HepG2 (cell line): ENCODE results near the gene TPM3. TPM values are rescaled to one million over a fixed set of nuclear protein-coding genes. Genes with fewer than 3 reads are reported as not detected.

Source experiments
- ADNP ChIP-seq: sonication (generic); formaldehyde crosslinking; IDR thresholded peaks from 2 replicates; pipeline ENCODE4 v1.4.0; 2020; ENCODE audit warnings: missing genetic modification reagents
- AKAP8 ChIP-seq: sonication (generic); formaldehyde crosslinking; IDR thresholded peaks from 2 replicates; pipeline ENCODE4 v1.5.1; 2020; ENCODE audit warnings: mild to moderate bottlenecking, missing genetic modification reagents
- CREB1 ChIP-seq, 2 experiments: fragments of 450-650 bp in 1 of 2; IDR thresholded peaks; 2 replicates each; pipeline ENCODE4 v1.6.1; 2016 to 2017; ENCODE audit warnings: control low read depth in 1 of 2, mild to moderate bottlenecking in 1 of 2, missing compliant biosample characterization in 1 of 2, missing genetic modification characterization in 1 of 2
- FOXA1 ChIP-seq, 2 experiments: fragments of 450-650 bp in 1 of 2; sonication (generic) in 1 of 2; formaldehyde crosslinking in 1 of 2; IDR thresholded peaks; 2 replicates each; pipeline versions ENCODE4 v1.4.0 to v1.6.1; 2016 to 2020; ENCODE audit warnings: missing genetic modification reagents in 1 of 2
- FOXA3 ChIP-seq: IDR thresholded peaks from 2 replicates; pipeline ENCODE4 v1.6.1; 2016; ENCODE audit warnings: missing genetic modification reagents, missing compliant biosample characterization
- FOXK1 ChIP-seq: sonication (generic); formaldehyde crosslinking; IDR thresholded peaks from 2 replicates; pipeline ENCODE4 v1.4.0; 2020; ENCODE audit warnings: low read depth, missing genetic modification reagents, borderline replicate concordance
- GFI1 ChIP-seq: sonication (generic); formaldehyde crosslinking; IDR thresholded peaks from 2 replicates; pipeline ENCODE4 v1.5.0; 2020; ENCODE audit warnings: missing genetic modification reagents, mild to moderate bottlenecking, borderline replicate concordance
- HNF4A ChIP-seq: sonication (generic); formaldehyde crosslinking; IDR thresholded peaks from 2 replicates; pipeline ENCODE4 v1.4.0; 2020; ENCODE audit warnings: missing genetic modification reagents
- ISL2 ChIP-seq: sonication (generic); formaldehyde crosslinking; IDR thresholded peaks from 2 replicates; pipeline ENCODE4 v1.5.0; 2020; ENCODE audit warnings: missing genetic modification reagents
- KDM3A ChIP-seq: IDR thresholded peaks from 2 replicates; pipeline ENCODE4 v1.6.1; 2018; ENCODE audit warnings: low read depth, missing compliant biosample characterization
- KLF6 ChIP-seq: IDR thresholded peaks from 2 replicates; pipeline ENCODE4 v1.8.0; 2016; ENCODE audit warnings: missing biosample characterization, missing genetic modification reagents
- NCOA2 ChIP-seq: sonication (generic); formaldehyde crosslinking; IDR thresholded peaks from 2 replicates; pipeline ENCODE4 v1.8.0; 2022; ENCODE audit warnings: inconsistent platforms
- NFATC3 ChIP-seq: sonication (generic); formaldehyde crosslinking; IDR thresholded peaks from 2 replicates; pipeline ENCODE4 v1.5.1; 2020; ENCODE audit warnings: mild to moderate bottlenecking, missing genetic modification reagents
- NFIB ChIP-seq: sonication (generic); formaldehyde crosslinking; IDR thresholded peaks from 2 replicates; pipeline ENCODE4 v1.9.0; 2021; ENCODE audit warnings: missing genetic modification reagents, mild to moderate bottlenecking, borderline replicate concordance
- NFRKB ChIP-seq: fragments of 450-650 bp; IDR thresholded peaks from 2 replicates; pipeline ENCODE4 v1.6.1; 2017
- POLR2AphosphoS5 ChIP-seq: IDR thresholded peaks from 2 replicates; pipeline ENCODE4 v1.6.1; 2012; ENCODE audit warnings: low read depth, low read length
- RARA ChIP-seq: IDR thresholded peaks from 2 replicates; pipeline ENCODE4 v1.6.1; 2016; ENCODE audit warnings: missing genetic modification reagents, missing compliant biosample characterization
- RXRB ChIP-seq: IDR thresholded peaks from 2 replicates; pipeline ENCODE4 v1.6.1; 2016; ENCODE audit warnings: borderline replicate concordance, missing genetic modification reagents, missing compliant biosample characterization
- SATB2 ChIP-seq: sonication (generic); formaldehyde crosslinking; IDR thresholded peaks from 2 replicates; pipeline ENCODE4 v1.5.0; 2020; ENCODE audit warnings: missing genetic modification reagents
- SOX6 ChIP-seq, 2 experiments: fragments of 450-650 bp in 1 of 2; sonication (generic) in 1 of 2; formaldehyde crosslinking in 1 of 2; IDR thresholded peaks; 2 replicates each; pipeline versions ENCODE4 v1.4.0 to v1.6.1; 2017 to 2020; ENCODE audit warnings: antibody characterized with exemption in 1 of 2, mild to moderate bottlenecking in 1 of 2, missing genetic modification reagents in 1 of 2
- TCF7 ChIP-seq: sonication (generic); IDR thresholded peaks from 2 replicates; pipeline ENCODE4 v1.6.1; 2016; ENCODE audit warnings: antibody characterized with exemption, low read depth
- TCF7L2 ChIP-seq: IDR thresholded peaks from 2 replicates; pipeline ENCODE4 v1.6.1; 2011; ENCODE audit warnings: mild to moderate bottlenecking, low read depth, low read length, moderate library complexity
- ZBTB20 ChIP-seq: sonication (generic); formaldehyde crosslinking; IDR thresholded peaks from 2 replicates; pipeline ENCODE4 v1.8.1; 2023; ENCODE audit warnings: missing genetic modification reagents, low read depth, mild to moderate bottlenecking, borderline replicate concordance
- ZNF326 ChIP-seq: sonication (generic); formaldehyde crosslinking; IDR thresholded peaks from 2 replicates; pipeline ENCODE4 v1.4.0; 2020; ENCODE audit warnings: missing genetic modification reagents, borderline replicate concordance
- ZNF766 ChIP-seq: sonication (generic); formaldehyde crosslinking; IDR thresholded peaks from 2 replicates; pipeline ENCODE4 v1.5.0; 2020; ENCODE audit warnings: missing genetic modification reagents, borderline replicate concordance
- ZNF841 ChIP-seq: sonication (generic); formaldehyde crosslinking; IDR thresholded peaks from 2 replicates; pipeline ENCODE4 v1.8.1; 2023; ENCODE audit warnings: missing genetic modification reagents, borderline replicate concordance
- polyA plus RNA-seq, 8 experiments: library from polyadenylated mRNA; depleted of rRNA in 3 of 8; stranded (reverse) in 7 of 8; unstranded in 1 of 8; fragments of >200 nt; fragmentation: Illumina TruSeq in 4 of 8; extraction: Trizol in 4 of 8; gene quantifications; 2 replicates each; pipeline versions ENCODE4 v1.2.1 to v1.2.3, GENCODE V29; 2011 to 2016; ENCODE audit warnings: low read depth in 4 of 8, missing spikeins in 1 of 8, mixed read lengths in 1 of 8; ENCODE audit not compliant: insufficient read depth in 1 of 8
- total RNA-seq, 5 experiments: library from RNA; depleted of rRNA; stranded (reverse); fragments of >200 nt; fragmentation: Illumina TruSeq; extraction: Trizol; gene quantifications; 2 replicates each; pipeline ENCODE4 v1.2.3, GENCODE V29; 2016; ENCODE audit warnings: low read depth in 1 of 5
- TF ChIP-seq, protein P1 (sequence below): sonication (generic); formaldehyde crosslinking; conservative IDR thresholded peaks from 2 replicates; pipeline ENCODE4 v1.4.0; 2020; ENCODE audit warnings: missing genetic modification reagents
- TF ChIP-seq, protein P2 (sequence below): sonication (generic); formaldehyde crosslinking; IDR thresholded peaks from 2 replicates; pipeline ENCODE4 v1.4.0; 2020; ENCODE audit warnings: missing genetic modification reagents, mild to moderate bottlenecking, borderline replicate concordance
- TF ChIP-seq, protein P3 (sequence below): sonication (generic); formaldehyde crosslinking; IDR thresholded peaks from 2 replicates; pipeline ENCODE4 v1.8.0; 2022; ENCODE audit warnings: mild to moderate bottlenecking, missing genetic modification reagents, moderate library complexity

TPM3 gene
- total and polyA plus RNA-seq, 2 of the 13 experiments (the other 11 are each of a cell fraction or from before 2014, with no cell fraction given), result 160 to 307 TPM

- TF ChIP-seq, protein P1, sequence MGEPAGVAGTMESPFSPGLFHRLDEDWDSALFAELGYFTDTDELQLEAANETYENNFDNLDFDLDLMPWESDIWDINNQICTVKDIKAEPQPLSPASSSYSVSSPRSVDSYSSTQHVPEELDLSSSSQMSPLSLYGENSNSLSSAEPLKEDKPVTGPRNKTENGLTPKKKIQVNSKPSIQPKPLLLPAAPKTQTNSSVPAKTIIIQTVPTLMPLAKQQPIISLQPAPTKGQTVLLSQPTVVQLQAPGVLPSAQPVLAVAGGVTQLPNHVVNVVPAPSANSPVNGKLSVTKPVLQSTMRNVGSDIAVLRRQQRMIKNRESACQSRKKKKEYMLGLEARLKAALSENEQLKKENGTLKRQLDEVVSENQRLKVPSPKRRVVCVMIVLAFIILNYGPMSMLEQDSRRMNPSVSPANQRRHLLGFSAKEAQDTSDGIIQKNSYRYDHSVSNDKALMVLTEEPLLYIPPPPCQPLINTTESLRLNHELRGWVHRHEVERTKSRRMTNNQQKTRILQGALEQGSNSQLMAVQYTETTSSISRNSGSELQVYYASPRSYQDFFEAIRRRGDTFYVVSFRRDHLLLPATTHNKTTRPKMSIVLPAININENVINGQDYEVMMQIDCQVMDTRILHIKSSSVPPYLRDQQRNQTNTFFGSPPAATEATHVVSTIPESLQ, result no peak
- peak; percentile 86 for TF ChIP-seq FOXA3 (CRISPR knock-in tag)
- no peak for TF ChIP-seq ZNF841
- TF ChIP-seq SATB2 (CRISPR knock-in tag), result no peak
- no peak for TF ChIP-seq POLR2AphosphoS5
- TF ChIP-seq AKAP8 (CRISPR knock-in tag), result no peak
- peak; percentile 96 for TF ChIP-seq HNF4A (CRISPR knock-in tag)
- no peak for TF ChIP-seq ZNF326 (CRISPR knock-in tag)
- TF ChIP-seq FOXA1 (IDR thresholded peaks at IDR 0.05), result no peak
- TF ChIP-seq FOXA1 (CRISPR knock-in tag; IDR thresholded peaks at IDR 0.05), result peak; percentile 65
- TF ChIP-seq NFRKB, result no peak
- TF ChIP-seq NFIB (CRISPR knock-in tag), result no peak
- no peak for TF ChIP-seq ADNP (CRISPR knock-in tag)
- peak; percentile 79; the same call in 1 of the 2 replicates for TF ChIP-seq GFI1
- TF ChIP-seq, protein P2, sequence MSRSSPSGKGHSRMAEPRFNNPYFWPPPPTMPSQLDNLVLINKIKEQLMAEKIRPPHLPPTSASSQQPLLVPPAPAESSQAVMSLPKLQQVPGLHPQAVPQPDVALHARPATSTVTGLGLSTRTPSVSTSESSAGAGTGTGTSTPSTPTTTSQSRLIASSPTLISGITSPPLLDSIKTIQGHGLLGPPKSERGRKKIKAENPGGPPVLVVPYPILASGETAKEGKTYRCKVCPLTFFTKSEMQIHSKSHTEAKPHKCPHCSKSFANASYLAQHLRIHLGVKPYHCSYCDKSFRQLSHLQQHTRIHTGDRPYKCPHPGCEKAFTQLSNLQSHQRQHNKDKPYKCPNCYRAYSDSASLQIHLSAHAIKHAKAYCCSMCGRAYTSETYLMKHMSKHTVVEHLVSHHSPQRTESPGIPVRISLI (CRISPR knock-in tag), result peak; percentile 68; the same call in 1 of the 2 replicates
- TF ChIP-seq SOX6 (IDR thresholded peaks at IDR 0.05), result no peak
- TF ChIP-seq SOX6 (CRISPR knock-in tag; IDR thresholded peaks at IDR 0.05), result peak; percentile 92
- TF ChIP-seq KLF6, result no peak
- TF ChIP-seq ZBTB20 (CRISPR knock-in tag), result 0 out of 2 replicates have a peak, but pooled peaks have one; percentile 66
- TF ChIP-seq FOXK1 (CRISPR knock-in tag), result peak; percentile 72; the same call in 1 of the 2 replicates
- no peak for TF ChIP-seq NFATC3 (CRISPR knock-in tag)
- peak; percentile 81 for TF ChIP-seq TCF7
- TF ChIP-seq NCOA2 (CRISPR knock-in tag), result peak; percentile 81
- TF ChIP-seq RXRB (CRISPR knock-in tag), result peak; percentile 72; the same call in 1 of the 2 replicates
- TF ChIP-seq KDM3A, result no peak
- TF ChIP-seq ZNF766 (CRISPR knock-in tag), result no peak
- TF ChIP-seq, protein P3, sequence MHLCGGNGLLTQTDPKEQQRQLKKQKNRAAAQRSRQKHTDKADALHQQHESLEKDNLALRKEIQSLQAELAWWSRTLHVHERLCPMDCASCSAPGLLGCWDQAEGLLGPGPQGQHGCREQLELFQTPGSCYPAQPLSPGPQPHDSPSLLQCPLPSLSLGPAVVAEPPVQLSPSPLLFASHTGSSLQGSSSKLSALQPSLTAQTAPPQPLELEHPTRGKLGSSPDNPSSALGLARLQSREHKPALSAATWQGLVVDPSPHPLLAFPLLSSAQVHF (CRISPR knock-in tag), result no peak
- TF ChIP-seq ISL2 (CRISPR knock-in tag), result peak; percentile 95
- peak; percentile 43; the same call in 1 of the 2 replicates for TF ChIP-seq TCF7L2
- TF ChIP-seq CREB1 (IDR thresholded peaks at IDR 0.05), result no peak
- TF ChIP-seq CREB1 (CRISPR knock-in tag; IDR thresholded peaks at IDR 0.05), result peak; percentile 67
- peak; percentile 83 for TF ChIP-seq RARA
These were observed 45.5 kb upstream of the TPM3 start (continued) for GRCh38 chr1:154237435-154237834.
